Kidney epithelial cell (primary cell): ENCODE measurements around the gene CBR3. TPM values are rescaled to one million over a fixed set of nuclear protein-coding genes. Genes with fewer than 3 reads are reported as not detected.

Source experiments
- DNase-seq: peaks from one replicate; pipeline ENCODE4 v3.0.0-alpha.2; 2010; ENCODE audit warnings: low read depth
- H3K27me3 ChIP-seq: 2 replicates; pipeline ENCODE4 v1.6.0; 2011; ENCODE audit warnings: low read length; ENCODE audit not compliant: control insufficient read depth, insufficient read depth
- H3K36me3 ChIP-seq: 2 replicates; pipeline ENCODE4 v1.5.1; 2011; ENCODE audit warnings: low read length; ENCODE audit not compliant: control insufficient read depth, insufficient read depth
- H3K4me3 ChIP-seq: 2 replicates; pipeline ENCODE4 v1.5.1; 2011; ENCODE audit warnings: low read depth, mild to moderate bottlenecking, control low read depth, low read length
- total RNA-seq: library from RNA; depleted of rRNA; stranded (reverse); fragments of >200 nt; gene quantifications from 2 replicates; pipeline ENCODE4 v1.2.3, GENCODE V29; 2015
- TF ChIP-seq, protein P1 (sequence below): IDR thresholded peaks from 2 replicates; pipeline ENCODE4 v1.5.1; 2011; ENCODE audit warnings: mild to moderate bottlenecking, moderate library complexity, low read length, control low read depth, inconsistent platforms; ENCODE audit not compliant: insufficient read depth, poor library complexity, severe bottlenecking

The CBR3 gene
- total RNA-seq, 1 donor from 2014 or later: 0.21 TPM

DNA sequence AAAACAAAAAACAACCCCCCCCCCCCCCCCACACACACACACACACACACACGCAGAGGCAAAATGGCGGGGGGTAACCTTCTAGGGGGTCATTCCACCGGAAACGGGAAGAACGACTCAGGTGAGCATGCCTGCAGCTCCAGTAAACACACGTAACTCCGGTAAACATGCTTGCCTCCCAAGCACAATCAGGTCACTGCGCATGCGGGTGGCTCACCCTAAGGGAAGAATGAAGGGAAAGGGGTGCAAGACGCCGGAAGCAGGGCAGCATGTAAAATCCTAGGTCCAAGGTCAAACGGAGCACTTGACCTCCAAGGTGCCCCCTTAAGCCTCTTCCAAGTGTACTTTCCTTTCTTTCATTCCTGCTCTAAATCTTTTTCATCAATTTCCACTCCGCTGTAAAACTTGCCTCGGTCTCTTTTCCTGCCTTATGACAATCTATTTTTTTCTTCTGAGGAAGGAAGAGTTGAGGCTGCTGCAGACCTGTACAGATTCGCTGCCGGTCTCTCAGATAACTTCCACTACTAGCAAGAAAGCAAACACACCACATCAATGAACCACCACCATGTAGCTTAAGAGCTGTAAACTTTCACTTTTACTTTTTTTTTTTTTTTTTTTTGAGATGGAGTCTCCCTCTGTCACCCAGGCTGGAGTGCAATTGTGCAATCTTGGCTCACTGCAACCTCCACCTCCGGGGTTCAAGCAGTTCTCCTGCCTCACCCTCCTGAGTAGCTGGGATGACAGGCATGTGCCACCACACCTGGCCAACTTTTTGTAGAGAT is 21.0 kb upstream of the CBR3 start:
- no peak overlapping the region for H3K4me3 ChIP-seq
- TF ChIP-seq, protein P1, sequence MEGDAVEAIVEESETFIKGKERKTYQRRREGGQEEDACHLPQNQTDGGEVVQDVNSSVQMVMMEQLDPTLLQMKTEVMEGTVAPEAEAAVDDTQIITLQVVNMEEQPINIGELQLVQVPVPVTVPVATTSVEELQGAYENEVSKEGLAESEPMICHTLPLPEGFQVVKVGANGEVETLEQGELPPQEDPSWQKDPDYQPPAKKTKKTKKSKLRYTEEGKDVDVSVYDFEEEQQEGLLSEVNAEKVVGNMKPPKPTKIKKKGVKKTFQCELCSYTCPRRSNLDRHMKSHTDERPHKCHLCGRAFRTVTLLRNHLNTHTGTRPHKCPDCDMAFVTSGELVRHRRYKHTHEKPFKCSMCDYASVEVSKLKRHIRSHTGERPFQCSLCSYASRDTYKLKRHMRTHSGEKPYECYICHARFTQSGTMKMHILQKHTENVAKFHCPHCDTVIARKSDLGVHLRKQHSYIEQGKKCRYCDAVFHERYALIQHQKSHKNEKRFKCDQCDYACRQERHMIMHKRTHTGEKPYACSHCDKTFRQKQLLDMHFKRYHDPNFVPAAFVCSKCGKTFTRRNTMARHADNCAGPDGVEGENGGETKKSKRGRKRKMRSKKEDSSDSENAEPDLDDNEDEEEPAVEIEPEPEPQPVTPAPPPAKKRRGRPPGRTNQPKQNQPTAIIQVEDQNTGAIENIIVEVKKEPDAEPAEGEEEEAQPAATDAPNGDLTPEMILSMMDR: no peak
- DNase-seq: no peak
- H3K36me3 ChIP-seq: no peaks in the 10 kb centered on the region
- H3K27me3 ChIP-seq: no peaks in the 10 kb centered on the region

DNA sequence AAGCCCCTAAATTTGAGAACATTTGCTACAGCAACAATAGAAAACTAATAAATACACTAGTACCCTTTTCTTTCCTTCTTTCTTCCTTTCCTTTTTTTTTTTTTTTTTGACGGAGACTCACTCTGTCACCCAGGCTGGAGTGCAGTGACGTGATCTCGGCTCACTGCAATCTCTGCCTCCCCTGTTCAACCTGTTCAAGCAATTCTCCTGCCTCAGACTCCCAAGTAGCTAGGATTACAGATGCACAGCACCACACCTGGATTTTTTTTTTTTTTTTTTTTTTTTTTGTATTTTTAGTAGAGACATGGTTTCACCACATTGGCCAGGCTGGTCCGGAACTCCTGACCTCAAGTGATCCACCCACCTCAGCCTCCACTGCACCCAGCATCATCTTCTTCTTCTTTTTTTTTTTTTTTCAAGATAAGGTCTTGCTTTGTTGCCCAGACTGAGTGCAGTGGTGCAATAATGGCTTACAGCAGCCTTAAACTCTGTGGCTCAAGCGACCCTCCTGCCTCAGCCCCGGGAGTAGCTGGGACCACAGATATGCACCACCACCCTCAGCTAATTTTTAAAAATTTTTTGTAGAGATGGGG is 19.6 kb upstream of the CBR3 start:
- TF ChIP-seq, protein P1: no peak
- Histone ChIP-seq H3K4me3 (no peak overlapping the region), H3K27me3 (no peaks in the 10 kb centered on the region), H3K36me3 (no peaks in the 10 kb centered on the region)
- no peak for DNase-seq

DNA sequence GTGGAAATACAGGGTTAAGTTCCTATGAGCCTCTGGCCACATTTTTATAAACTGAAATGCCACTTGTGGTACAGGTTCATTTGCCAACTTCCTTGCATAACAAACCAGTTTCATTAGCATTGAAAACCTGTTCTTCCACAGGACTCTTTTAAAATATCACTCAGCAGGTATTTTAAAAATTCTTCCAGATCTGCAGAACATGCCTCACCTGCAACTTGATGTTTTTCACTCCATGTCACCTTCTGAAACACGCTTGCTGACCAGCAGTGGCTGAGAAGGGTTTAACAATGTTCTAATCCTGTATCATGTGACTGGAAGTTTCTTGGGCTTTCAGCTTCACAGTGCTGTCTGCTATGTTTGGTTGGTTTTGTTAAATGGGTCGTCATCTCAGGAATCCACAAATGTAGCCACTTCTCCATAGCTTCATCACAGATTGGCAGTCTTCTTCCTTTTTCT is 17.6 kb upstream of the CBR3 start:
- Histone ChIP-seq H3K36me3 (no peaks in the 10 kb centered on the region), H3K27me3 (no peaks in the 10 kb centered on the region), H3K4me3 (no peak overlapping the region)
- TF ChIP-seq, protein P1: no peak
- DNase-seq: no peak

DNA sequence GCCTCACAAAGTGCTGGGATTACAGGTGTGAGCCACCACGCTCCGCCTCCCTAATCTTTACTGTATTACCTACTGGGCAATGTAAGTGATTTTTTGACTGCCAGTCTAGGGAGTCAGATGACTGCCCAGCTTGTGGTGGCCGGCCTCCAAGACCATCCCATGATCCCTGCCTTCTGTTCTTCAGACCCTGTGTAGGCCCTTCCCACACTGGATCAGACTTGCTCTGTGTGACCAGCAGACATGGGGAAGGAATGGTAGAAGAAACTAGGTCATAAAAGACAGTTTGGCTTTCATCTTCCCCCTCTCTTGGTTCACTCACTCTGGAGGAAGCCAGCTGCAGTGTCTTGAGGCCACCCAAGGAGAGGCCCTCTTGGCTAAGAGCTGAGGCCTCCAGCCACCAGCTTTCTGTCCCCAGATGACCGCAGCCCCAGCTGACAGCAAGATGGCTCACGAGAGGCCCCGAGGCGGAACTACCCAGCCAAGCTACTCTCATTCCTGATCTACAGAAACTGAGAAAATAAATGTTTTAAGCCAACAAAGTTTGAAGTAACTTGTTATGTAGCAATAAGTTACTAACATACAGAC is 14.5 kb upstream of the CBR3 start:
- TF ChIP-seq, protein P1: no peak
- Histone ChIP-seq H3K27me3 (no peaks in the 10 kb centered on the region), H3K36me3 (no peaks in the 10 kb centered on the region), H3K4me3 (no peak overlapping the region)
- no peak for DNase-seq

DNA sequence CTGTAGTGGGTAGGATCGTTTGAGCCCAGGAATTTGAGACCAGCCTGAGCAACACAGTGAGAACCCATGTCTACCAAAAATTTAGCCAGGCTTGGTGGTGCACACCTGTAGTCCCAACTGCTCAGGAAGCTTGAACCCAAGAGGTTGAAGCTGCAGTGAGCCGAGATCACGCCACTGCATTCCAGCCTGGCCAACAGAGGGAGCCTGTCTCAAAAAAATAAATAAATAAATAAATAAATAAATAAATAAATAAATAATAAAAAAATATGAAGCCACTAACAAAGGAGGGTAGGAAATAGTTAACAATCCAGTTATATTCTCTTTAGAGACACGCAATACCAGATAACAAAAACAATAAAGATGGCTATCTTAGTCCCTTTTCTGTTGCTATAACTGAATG is 11.9 kb upstream of the CBR3 start:
- TF ChIP-seq, protein P1: peak; percentile 41
- Histone ChIP-seq H3K36me3 (no peaks in the 10 kb centered on the region), H3K27me3 (no peaks in the 10 kb centered on the region), H3K4me3 (no peak overlapping the region)
- no peak for DNase-seq
